Brain microvascular endothelial cell (primary cell): ENCODE data around the gene TMEM252.
A peak's percentile ranks its signal among the peaks of the same experiment; 100 is the strongest.

Experiments used
- DNase-seq: peaks from one replicate; pipeline ENCODE4 v3.0.0-alpha.2; 2020
- H3K27ac ChIP-seq: fragments of 250-450 bp; sonication (Bioruptor Pico); 2 replicates; pipeline ENCODE4 v1.5.1; 2020; ENCODE audit warnings: mild to moderate bottlenecking, moderate library complexity
- H3K27me3 ChIP-seq: fragments of 250-450 bp; sonication (Bioruptor Pico); replicated peaks from 2 replicates; pipeline ENCODE4 v1.5.1; 2020; ENCODE audit warnings: mild to moderate bottlenecking
- H3K36me3 ChIP-seq: fragments of 250-450 bp; sonication (Bioruptor Pico); replicated peaks from 2 replicates; pipeline ENCODE4 v1.5.1; 2020; ENCODE audit warnings: mild to moderate bottlenecking
- H3K4me3 ChIP-seq: 2 replicates; pipeline ENCODE4 v1.5.1; 2011; ENCODE audit warnings: low read depth, mild to moderate bottlenecking, control low read depth, low read length, moderate library complexity
- in situ Hi-C: cut with HindIII; loops from 2 replicates; pipeline ENCODE4 v1.10.0; 2017; ENCODE audit warnings: low sequenced_read_pairs, low pct_ligation_motif_present
- TF ChIP-seq, protein P1 (sequence below): IDR thresholded peaks from 2 replicates; pipeline ENCODE4 v1.5.1; 2011; ENCODE audit warnings: low read depth, mild to moderate bottlenecking, moderate library complexity, low read length, control low read depth, inconsistent platforms; ENCODE audit errors: missing control alignments

Gene TMEM252

DNA sequence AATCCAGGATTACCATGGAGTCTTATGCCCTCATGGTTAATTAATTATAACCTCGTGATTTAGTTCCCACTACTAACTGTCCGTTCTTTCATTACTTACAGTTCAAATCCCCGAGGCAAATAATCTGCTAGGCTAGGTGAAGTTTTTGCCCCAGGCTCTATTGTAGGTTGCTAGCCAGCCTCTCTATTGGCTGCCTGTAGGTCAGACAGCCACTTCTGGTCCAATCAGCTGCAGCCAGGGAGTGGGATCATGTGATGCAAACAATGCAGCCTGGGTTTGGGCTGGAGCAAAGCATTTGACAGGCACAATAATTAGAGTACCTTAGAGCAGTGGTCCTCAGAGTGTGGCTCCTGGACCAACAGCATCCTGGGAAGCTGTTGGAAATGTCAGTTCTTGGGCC, 17.7 kb downstream of the TMEM252 start:
- Histone ChIP-seq H3K27ac (no peak overlapping the region), H3K27me3 (no peaks in the 10 kb centered on the region), H3K4me3 (no peak overlapping the region), H3K36me3 (no peaks in the 10 kb centered on the region)
- DNase-seq, result no peak
- TF ChIP-seq, protein P1, sequence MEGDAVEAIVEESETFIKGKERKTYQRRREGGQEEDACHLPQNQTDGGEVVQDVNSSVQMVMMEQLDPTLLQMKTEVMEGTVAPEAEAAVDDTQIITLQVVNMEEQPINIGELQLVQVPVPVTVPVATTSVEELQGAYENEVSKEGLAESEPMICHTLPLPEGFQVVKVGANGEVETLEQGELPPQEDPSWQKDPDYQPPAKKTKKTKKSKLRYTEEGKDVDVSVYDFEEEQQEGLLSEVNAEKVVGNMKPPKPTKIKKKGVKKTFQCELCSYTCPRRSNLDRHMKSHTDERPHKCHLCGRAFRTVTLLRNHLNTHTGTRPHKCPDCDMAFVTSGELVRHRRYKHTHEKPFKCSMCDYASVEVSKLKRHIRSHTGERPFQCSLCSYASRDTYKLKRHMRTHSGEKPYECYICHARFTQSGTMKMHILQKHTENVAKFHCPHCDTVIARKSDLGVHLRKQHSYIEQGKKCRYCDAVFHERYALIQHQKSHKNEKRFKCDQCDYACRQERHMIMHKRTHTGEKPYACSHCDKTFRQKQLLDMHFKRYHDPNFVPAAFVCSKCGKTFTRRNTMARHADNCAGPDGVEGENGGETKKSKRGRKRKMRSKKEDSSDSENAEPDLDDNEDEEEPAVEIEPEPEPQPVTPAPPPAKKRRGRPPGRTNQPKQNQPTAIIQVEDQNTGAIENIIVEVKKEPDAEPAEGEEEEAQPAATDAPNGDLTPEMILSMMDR, result no peak
- in situ Hi-C loops, result no loop called here

DNA sequence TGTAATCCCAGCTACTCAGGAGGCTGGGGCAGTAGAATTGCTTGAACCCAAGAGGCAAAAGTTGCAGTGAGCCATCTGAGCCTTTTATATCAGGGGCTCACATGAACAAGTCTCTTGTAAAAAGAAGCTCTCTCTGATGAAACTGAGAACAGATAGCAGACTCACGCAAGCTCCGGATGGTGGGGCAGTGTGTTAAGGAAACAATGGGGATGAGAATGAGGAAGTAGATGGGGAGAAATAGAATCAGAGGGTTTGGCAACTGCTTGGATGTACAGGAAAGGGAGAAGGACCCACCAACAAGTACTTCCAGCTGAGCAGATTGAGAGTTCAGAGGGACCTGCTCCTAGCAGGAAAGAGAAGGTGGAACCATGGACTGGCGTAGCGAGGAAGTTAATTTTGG, 18.6 kb downstream of the TMEM252 start:
- H3K4me3 ChIP-seq, result no peak overlapping the region
- no peak for DNase-seq
- no peak overlapping the region for H3K27ac ChIP-seq
- no peaks in the 10 kb centered on the region for H3K36me3 ChIP-seq
- no peaks in the 10 kb centered on the region for H3K27me3 ChIP-seq
- TF ChIP-seq, protein P1, result no peak
- in situ Hi-C loops, result no loop called here

DNA sequence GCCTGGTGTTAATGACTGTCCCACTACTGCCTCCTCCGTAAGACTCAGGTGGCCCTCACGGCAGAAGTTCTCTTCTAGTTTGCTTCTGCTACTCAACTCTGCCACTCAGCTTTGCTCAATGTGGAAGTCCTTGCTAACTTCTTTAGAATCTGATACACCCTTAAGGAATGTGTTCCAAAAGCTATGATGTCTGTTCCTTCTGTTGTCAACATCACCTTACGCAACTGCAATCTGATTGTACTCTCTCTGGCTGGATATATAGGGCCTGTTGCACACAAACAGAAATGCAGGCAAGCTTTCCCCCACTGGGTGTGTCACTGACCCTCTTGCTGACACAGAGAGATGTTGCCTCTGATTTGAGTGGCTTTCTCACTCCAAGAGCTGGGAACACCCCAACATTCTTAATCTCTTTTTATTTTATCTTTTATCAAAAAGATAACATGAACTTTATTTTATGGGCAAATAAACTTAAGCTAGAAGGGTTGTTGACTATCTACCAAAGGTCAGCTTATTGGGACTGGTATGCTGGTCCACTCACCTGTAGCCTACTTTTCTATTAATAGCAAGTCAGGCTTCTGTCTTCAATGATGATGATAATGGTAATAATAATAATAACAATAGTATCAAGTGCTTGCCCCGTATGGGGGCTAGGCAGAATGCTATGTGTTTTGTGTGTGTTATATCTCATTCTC, 25.2 kb downstream of the TMEM252 start:
- in situ Hi-C loops, result no loop called here
- H3K36me3 ChIP-seq, result no peaks in the 10 kb centered on the region
- no peak overlapping the region for H3K27ac ChIP-seq
- no peak overlapping the region for H3K4me3 ChIP-seq
- DNase-seq, result peak; percentile 58
- H3K27me3 ChIP-seq, result no peaks in the 10 kb centered on the region
- TF ChIP-seq, protein P1, result no peak

DNA sequence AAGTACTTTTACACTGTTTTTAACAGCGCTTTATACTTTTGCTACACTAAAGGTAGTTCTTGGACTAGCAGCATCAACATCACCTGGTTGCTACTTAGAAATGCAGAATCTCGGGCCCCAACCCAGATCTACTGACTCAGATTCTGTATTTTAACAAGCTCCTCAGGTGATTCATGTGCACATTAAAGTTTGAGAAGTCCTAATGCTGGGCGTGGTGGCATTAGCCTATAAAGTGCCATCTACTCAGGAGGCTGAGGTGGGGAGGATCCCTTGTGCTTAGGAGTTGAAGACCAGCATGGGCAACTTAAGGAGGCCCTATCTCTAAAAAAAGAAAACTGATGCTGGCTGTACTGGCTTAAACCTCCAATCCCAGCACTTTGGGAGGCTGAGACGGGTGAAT, 26.7 kb downstream of the TMEM252 start:
- TF ChIP-seq, protein P1, result no peak
- in situ Hi-C loops, result no loop called here
- no peaks in the 10 kb centered on the region for H3K36me3 ChIP-seq
- no peak overlapping the region for H3K4me3 ChIP-seq
- no peak overlapping the region for H3K27ac ChIP-seq
- no peaks in the 10 kb centered on the region for H3K27me3 ChIP-seq
- no peak for DNase-seq

DNA sequence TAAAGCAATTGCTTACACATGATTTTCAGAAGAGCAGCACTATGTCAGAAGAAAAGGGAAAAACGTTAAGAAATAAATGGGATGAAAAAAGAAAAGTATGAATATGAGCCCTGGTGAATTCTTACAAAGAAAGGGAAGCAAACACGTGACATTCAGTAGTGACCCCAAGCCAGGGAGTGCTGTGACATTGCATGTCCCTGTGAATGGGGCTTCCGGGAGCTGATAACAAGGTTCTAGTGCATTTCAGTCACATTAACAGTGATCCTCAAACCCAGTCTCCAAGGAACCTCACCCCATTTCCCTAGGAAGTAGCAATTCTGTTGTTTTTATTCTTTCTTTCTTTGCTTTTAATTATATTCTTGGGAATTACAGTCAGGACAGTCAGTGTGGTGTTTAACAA, 27.3 kb downstream of the TMEM252 start:
- TF ChIP-seq, protein P1, result no peak
- H3K27ac ChIP-seq, result no peak overlapping the region
- no peak for DNase-seq

DNA sequence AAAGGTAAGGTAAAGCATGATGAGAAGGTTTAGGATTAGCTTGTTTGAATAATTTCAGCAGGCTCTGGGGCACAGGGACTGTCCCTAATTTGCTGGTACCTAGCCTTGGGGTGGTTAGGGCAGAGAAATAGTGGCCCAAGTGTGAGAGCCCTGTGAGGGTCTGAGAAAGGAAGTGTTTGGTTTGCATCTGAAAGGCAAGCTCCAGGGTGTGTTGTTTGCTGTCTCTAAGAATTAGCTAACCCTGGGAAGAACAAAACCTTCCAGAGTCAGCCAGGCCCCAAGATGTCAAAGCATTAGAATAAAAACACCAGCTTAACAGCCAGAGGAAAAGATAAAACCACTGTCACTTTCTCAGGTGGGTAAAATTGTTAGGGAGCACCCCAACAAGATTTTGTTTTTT, 31.0 kb downstream of the TMEM252 start:
- TF ChIP-seq, protein P1, result no peak
- Histone ChIP-seq H3K27ac (no peak overlapping the region), H3K36me3 (no peaks in the 10 kb centered on the region), H3K4me3 (no peak overlapping the region), H3K27me3 (no peaks in the 10 kb centered on the region)
- DNase-seq, result no peak
- in situ Hi-C loops, result no loop called here

More for the DNA sequence above, 27.3 kb downstream of the TMEM252 start:
- H3K36me3 ChIP-seq, result no peaks in the 10 kb centered on the region
- in situ Hi-C loops, result no loop called here
- no peaks in the 10 kb centered on the region for H3K27me3 ChIP-seq
- no peak overlapping the region for H3K4me3 ChIP-seq
